ENCODE measurements around the gene PIANP. TPM values are rescaled to one million over a fixed set of nuclear protein-coding genes. Genes with fewer than 3 reads are reported as not detected.
A peak's percentile ranks its signal among the peaks of the same experiment; 100 is the strongest.
"Not testable (repeated sequence)": the region's sequence is repeated elsewhere in the genome, so short reads cannot be mapped to it uniquely, and the experiment has no call there.

The PIANP gene
- total RNA-seq = under 1 TPM; 0.17 to 0.44 TPM

GRCh38 chr12:6700646-6701051, at the start of gene PIANP:
PIANP (minus strand) TSS chr12:6700815; CDS start chr12:6698061, 2,754 bp downstream.
- POLR2A ChIA-PET = no interaction called here
- peaks cover 13% of the 10 kb centered on the region for H3K4me1 Mint-ChIP-seq (ENCODE audit: low read depth)
- peaks cover 50% of the 10 kb centered on the region for H3K27me3 Mint-ChIP-seq
- DNase-seq = peak; percentile 66
- H3K27ac Mint-ChIP-seq = no peak within 1 kb of the TSS
- intact Hi-C loops (cut with micrococcal nuclease) = no loop called here
- H3K9me3 Mint-ChIP-seq = no peaks in the 10 kb centered on the region
- CTCF ChIA-PET = interaction anchor here (0.8 kb wide), 1 partner anchor 125 kb away, joined by 3 read pairs; no protein-coding TSS in a partner anchor
- H3K4me3 Mint-ChIP-seq = peak within 1 kb of the TSS; percentile 68
- H3K36me3 Mint-ChIP-seq = no peaks in the 10 kb centered on the region

- Mint-ChIP-seq H3K27me3 (no peaks in the 10 kb centered on the region), H3K4me1 (ENCODE audit: low read depth) (peaks cover 41% of the 10 kb centered on the region), H3K27ac (no peak overlapping the region), H3K9me3 (peaks cover 4% of the 10 kb centered on the region), H3K4me3 (no peak overlapping the region), H3K36me3 (peaks cover 44% of the 10 kb centered on the region)
- ChIA-PET POLR2A (no interaction called here), CTCF (no interaction called here)
- intact Hi-C loops (cut with micrococcal nuclease) = no loop called here
- no peak for DNase-seq
These were observed 48.1 kb upstream of the PIANP start for GRCh38 chr12:6748761-6749160.

GRCh38 chr12:6747216-6747615, 46.6 kb upstream of the PIANP start:
- Mint-ChIP-seq H3K27ac (peak overlapping the region; percentile 23), H3K4me1 (ENCODE audit: low read depth) (peaks cover 50% of the 10 kb centered on the region), H3K4me3 (no peak overlapping the region), H3K36me3 (peaks cover 42% of the 10 kb centered on the region), H3K9me3 (peaks cover 16% of the 10 kb centered on the region), H3K27me3 (no peaks in the 10 kb centered on the region)
- ChIA-PET POLR2A (no interaction called here), CTCF (interaction anchor here (1.0 kb wide), 1 partner anchor 20 kb away, joined by 3 read pairs; no protein-coding TSS in a partner anchor)
- intact Hi-C loops (cut with micrococcal nuclease) = no loop called here
- DNase-seq = no peak

- peak; percentile 43 for DNase-seq
- Mint-ChIP-seq H3K27ac (peak overlapping the region; percentile 82), H3K9me3 (peaks cover 16% of the 10 kb centered on the region), H3K4me1 (ENCODE audit: low read depth) (peaks cover 41% of the 10 kb centered on the region), H3K27me3 (no peaks in the 10 kb centered on the region), H3K4me3 (no peak overlapping the region), H3K36me3 (peaks cover 39% of the 10 kb centered on the region)
- ChIA-PET POLR2A (interaction anchor here (0.9 kb wide), 1 partner anchor 57 kb away, joined by 3 read pairs; the partner anchor contains the start of gene ZNF384), CTCF (interaction anchor here (2.2 kb wide), 1 partner anchor 8 kb away, joined by 13 read pairs; the partner anchor contains the start of gene MLF2)
- intact Hi-C loops (cut with micrococcal nuclease) = no loop called here
These were observed 45.3 kb upstream of the PIANP start for GRCh38 chr12:6745741-6746525.

GRCh38 chr12:6743300-6743699, 42.7 kb upstream of the PIANP start:
- Mint-ChIP-seq H3K27ac (peak overlapping the region; percentile 81), H3K9me3 (peaks cover 16% of the 10 kb centered on the region), H3K4me1 (ENCODE audit: low read depth) (peaks cover 37% of the 10 kb centered on the region), H3K36me3 (peaks cover 30% of the 10 kb centered on the region)
- H3K27me3 Mint-ChIP-seq, H3K4me3 Mint-ChIP-seq: not testable (repeated sequence)
- ChIA-PET POLR2A (interaction anchor here (0.6 to 2.2 kb wide), 5 partner anchors 10 to 297 kb away, joined by 3 to 17 read pairs (median 4); partner anchors contain the start of genes COPS7A, MLF2, USP5 and ZNF384), CTCF (interaction anchor here (1.0 to 2.6 kb wide), 4 partner anchors 9 to 28 kb away, joined by 3 to 8 read pairs (median 5); partner anchors contain the start of genes MLF2 and PTMS)
- intact Hi-C loops (cut with micrococcal nuclease) = loop anchor here (1.0 kb wide), 1 partner anchor 19 kb away; the partner anchor contains the start of gene COPS7A
- DNase-seq = peak; percentile 51

GRCh38 chr12:6742834-6743233, 42.2 kb upstream of the PIANP start:
- peak overlapping the region; percentile 81 for H3K27ac Mint-ChIP-seq
- no peak for DNase-seq
- peaks cover 16% of the 10 kb centered on the region for H3K9me3 Mint-ChIP-seq
- ChIA-PET POLR2A (interaction anchor here (0.6 to 2.2 kb wide), 5 partner anchors 10 to 296 kb away, joined by 3 to 17 read pairs (median 4); partner anchors contain the start of genes COPS7A, MLF2, USP5 and ZNF384), CTCF (interaction anchor here (1.0 to 2.6 kb wide), 4 partner anchors 10 to 29 kb away, joined by 3 to 8 read pairs (median 5); partner anchors contain the start of genes MLF2 and PTMS)
- intact Hi-C loops (cut with micrococcal nuclease) = loop anchor here (1.0 kb wide), 1 partner anchor 19 kb away; the partner anchor contains the start of gene COPS7A
- H3K4me3 Mint-ChIP-seq = no peak overlapping the region
- peaks cover 26% of the 10 kb centered on the region for H3K36me3 Mint-ChIP-seq
- peaks cover 37% of the 10 kb centered on the region for H3K4me1 Mint-ChIP-seq (ENCODE audit: low read depth)
- H3K27me3 Mint-ChIP-seq = no peaks in the 10 kb centered on the region

GRCh38 chr12:6742080-6742479, 41.5 kb upstream of the PIANP start:
- ChIA-PET CTCF (interaction anchor here (1.0 to 1.2 kb wide), 2 partner anchors 11 to 12 kb away, joined by 3 to 7 read pairs; partner anchors contain the start of gene MLF2), POLR2A (interaction anchor here (1.0 to 2.2 kb wide), 3 partner anchors 11 to 110 kb away, joined by 3 to 17 read pairs (median 8); partner anchors contain the start of genes COPS7A, MLF2 and USP5)
- intact Hi-C loops (cut with micrococcal nuclease); H3K27ac Mint-ChIP-seq; H3K4me3 Mint-ChIP-seq; DNase-seq; H3K27me3 Mint-ChIP-seq: not testable (repeated sequence)
- H3K9me3 Mint-ChIP-seq = peaks cover 16% of the 10 kb centered on the region
- H3K36me3 Mint-ChIP-seq = peaks cover 22% of the 10 kb centered on the region
- peaks cover 37% of the 10 kb centered on the region for H3K4me1 Mint-ChIP-seq (ENCODE audit: low read depth)

- ChIA-PET POLR2A (no interaction called here), CTCF (interaction anchor here (0.7 to 1.8 kb wide), 2 partner anchors 47 to 88 kb away, joined by 3 read pairs; no protein-coding TSS in a partner anchor)
- Mint-ChIP-seq H3K27ac (no peak overlapping the region), H3K4me3 (no peak overlapping the region), H3K27me3 (no peaks in the 10 kb centered on the region), H3K4me1 (ENCODE audit: low read depth) (peaks cover 4% of the 10 kb centered on the region), H3K36me3 (peaks cover 3% of the 10 kb centered on the region), H3K9me3 (no peaks in the 10 kb centered on the region)
- no peak for DNase-seq
- intact Hi-C loops (cut with micrococcal nuclease) = no loop called here
These were observed 36.1 kb upstream of the PIANP start for GRCh38 chr12:6736754-6737153.

- DNase-seq = peak; percentile 66
- ChIA-PET CTCF (interaction anchor here (1.1 to 1.3 kb wide), 2 partner anchors 31 to 93 kb away, joined by 3 read pairs; partner anchors contain the start of gene P3H3), POLR2A (interaction anchor here (1.0 kb wide), 1 partner anchor 12 kb away, joined by 3 read pairs; the partner anchor contains the start of gene COPS7A)
- peaks cover 10% of the 10 kb centered on the region for H3K36me3 Mint-ChIP-seq
- intact Hi-C loops (cut with micrococcal nuclease) = loop anchor here (1.0 kb wide), 1 partner anchor 90 kb away; no protein-coding TSS in a partner anchor
- H3K9me3 Mint-ChIP-seq = no peaks in the 10 kb centered on the region
- no peak overlapping the region for H3K27ac Mint-ChIP-seq
- H3K4me3 Mint-ChIP-seq = no peak overlapping the region
- no peaks in the 10 kb centered on the region for H3K27me3 Mint-ChIP-seq
- H3K4me1 Mint-ChIP-seq (ENCODE audit: low read depth) = peaks cover 4% of the 10 kb centered on the region
These were observed 35.0 kb upstream of the PIANP start for GRCh38 chr12:6735448-6736191.

- POLR2A ChIA-PET = interaction anchor here (1.0 kb wide), 1 partner anchor 11 kb away, joined by 3 read pairs; the partner anchor contains the start of gene COPS7A
- Mint-ChIP-seq H3K27ac (no peak overlapping the region), H3K4me3 (no peak overlapping the region), H3K27me3 (no peaks in the 10 kb centered on the region), H3K9me3 (no peaks in the 10 kb centered on the region), H3K36me3 (peaks cover 16% of the 10 kb centered on the region), H3K4me1 (ENCODE audit: low read depth) (peaks cover 4% of the 10 kb centered on the region)
- CTCF ChIA-PET = interaction anchor here (0.7 to 1.5 kb wide), 7 partner anchors 18 to 139 kb away, joined by 3 to 8 read pairs (median 3); partner anchors contain the start of genes MLF2, P3H3 and SPSB2
- DNase-seq = no peak
- intact Hi-C loops (cut with micrococcal nuclease) = loop anchor here (1.0 kb wide), 1 partner anchor 91 kb away; no protein-coding TSS in a partner anchor
These were observed 34.1 kb upstream of the PIANP start for GRCh38 chr12:6734506-6735387.
